T-cell (primary cell): ENCODE measurements around the gene C16orf89. TPM values are rescaled to one million over a fixed set of nuclear protein-coding genes. Genes with fewer than 3 reads are reported as not detected.

Source experiments
- ATAC-seq, 4 experiments: fragments of 200-7000 bp in 3 of 4; fragments of 150-1000 bp in 1 of 4; cut with Tn5 transposase; replicated peaks in 1 of 4; 1 replicate in 3 of 4; 2 replicates in 1 of 4; pipeline ENCODE4 v1.10.0; 2021; ENCODE audit warnings: moderate library complexity in 3 of 4, mild to moderate bottlenecking in 2 of 4, moderate number of reproducible peaks in 1 of 4
- CTCF ChIA-PET, 2 donors: fragments of 300-600 bp; sonication (Branson Sonifier 250); formaldehyde crosslinking; loops; one replicate each; lab custom pipeline; 2022; ENCODE audit warnings: antibody characterized with exemption in 2 of 2; lab: Charles Lee
- POLR2A ChIA-PET, 2 donors: fragments of 300-600 bp; sonication (Branson Sonifier 250); formaldehyde crosslinking; loops; one replicate each; lab custom pipeline; 2022; ENCODE audit warnings: antibody characterized with exemption in 2 of 2; lab: Charles Lee
- DNase-seq, 35 experiments: peaks; one replicate each; pipeline versions ENCODE4 v3.0.0 to v3.0.0-alpha.2; 2013 to 2023
- H3K27ac ChIP-seq: one replicate; pipeline ENCODE4 v1.5.1; 2013; ENCODE audit warnings: low read length
- H3K27me3 ChIP-seq, 2 experiments: replicated peaks in 1 of 2; 1 replicate in 1 of 2; 2 replicates in 1 of 2; pipeline versions ENCODE4 v1.6.1 to v1.7.0; 2013; ENCODE audit warnings: low read length in 1 of 2, mixed read lengths in 1 of 2; ENCODE audit not compliant: control insufficient read depth in 2 of 2, insufficient read depth in 2 of 2; ENCODE audit errors: extremely low read depth in 1 of 2
- H3K36me3 ChIP-seq, 2 donors: 1 replicate in 1 of 2; 2 replicates in 1 of 2; pipeline versions ENCODE4 v1.6.1 to v1.7.0; 2013; ENCODE audit warnings: low read length in 1 of 2; ENCODE audit not compliant: control insufficient read depth in 2 of 2, insufficient read depth in 1 of 2; ENCODE audit errors: extremely low read depth in 1 of 2
- H3K4me1 ChIP-seq, 2 experiments: 1 replicate in 1 of 2; 2 replicates in 1 of 2; pipeline versions ENCODE4 v1.6.1 to v1.7.0; 2013; ENCODE audit warnings: low read length in 2 of 2, mixed read lengths in 1 of 2; ENCODE audit not compliant: insufficient read depth in 2 of 2, control insufficient read depth in 1 of 2; ENCODE audit errors: extremely low read depth in 1 of 2
- H3K4me3 ChIP-seq, 2 donors: 1 replicate in 1 of 2; 2 replicates in 1 of 2; pipeline versions ENCODE4 v1.5.1 to v1.7.0; 2013; ENCODE audit warnings: mild to moderate bottlenecking in 2 of 2, low read length in 1 of 2, moderate library complexity in 1 of 2; ENCODE audit not compliant: control insufficient read depth in 1 of 2; ENCODE audit errors: extremely low read depth in 1 of 2
- H3K9me3 ChIP-seq: 2 replicates; pipeline ENCODE4 v1.7.0; 2013
- H3K27ac Mint-ChIP-seq, 2 donors: one replicate each; pipeline ENCODE4 v1.8.0; 2020 to 2021; ENCODE audit warnings: mild to moderate bottlenecking in 2 of 2, mixed read lengths in 2 of 2
- H3K27me3 Mint-ChIP-seq, 2 donors: one replicate each; pipeline ENCODE4 v1.8.0; 2021 to 2022; ENCODE audit warnings: mixed read lengths in 2 of 2
- H3K36me3 Mint-ChIP-seq: one replicate; pipeline ENCODE4 v1.8.0; 2021; ENCODE audit warnings: mixed read lengths
- H3K4me1 Mint-ChIP-seq, 3 donors: one replicate each; pipeline ENCODE4 v1.8.0; 2020 to 2022; ENCODE audit warnings: mixed read lengths in 3 of 3, mild to moderate bottlenecking in 1 of 3
- H3K4me3 Mint-ChIP-seq, 3 donors: one replicate each; pipeline ENCODE4 v1.8.0; 2020 to 2022; ENCODE audit warnings: mild to moderate bottlenecking in 3 of 3, mixed read lengths in 3 of 3, moderate library complexity in 3 of 3
- H3K9me3 Mint-ChIP-seq, 3 donors: one replicate each; pipeline ENCODE4 v1.8.0; 2020 to 2022; ENCODE audit warnings: mixed read lengths in 3 of 3
- WGBS: methylation state at CpG from one replicate; pipeline ENCODE4 v1.1.5; 2013; ENCODE audit warnings: missing lambda C conversion rate; ENCODE audit not compliant: insufficient coverage; 5-methylcytosine and 5-hydroxymethylcytosine counted together
- total RNA-seq, 35 experiments: library from RNA in 6 of 35; stranded (reverse) in 6 of 35; fragments of 120-200 nt in 1 of 35; gene quantifications; one replicate each; pipeline versions ENCODE4 v1.2.1 to v1.2.4 and lab custom pipeline; 2013 to 2026

The C16orf89 gene
- total RNA-seq, 5 donors from 2014 or later (not counting 1 experiment from before 2014, with no cell fraction given) = 0.62 to 0.79 TPM; not detected in 3

- H3K36me3 ChIP-seq = no peaks in the 10 kb centered on the region
- peaks cover 0 to 41% of the 10 kb centered on the region in 2 experiments for H3K27me3 ChIP-seq
- H3K9me3 ChIP-seq = no peaks in the 10 kb centered on the region
- H3K27me3 Mint-ChIP-seq = peaks cover 3 to 4% of the 10 kb centered on the region in 2 donors
- POLR2A ChIA-PET = no interaction called here
- H3K27ac ChIP-seq = no peak overlapping the region
- no peak overlapping the region for H3K4me3 ChIP-seq
- CTCF ChIA-PET = no interaction called here
- H3K4me1 Mint-ChIP-seq = no peaks in the 10 kb centered on the region
- H3K4me1 ChIP-seq = no peaks in the 10 kb centered on the region
- H3K4me3 Mint-ChIP-seq = no peak overlapping the region
- WGBS = 77% methylated on average over 2 of the region's 4 CpGs
- ATAC-seq = no peak
- no peaks in the 10 kb centered on the region for H3K36me3 Mint-ChIP-seq
- no peak overlapping the region for H3K27ac Mint-ChIP-seq
- no peak for DNase-seq
- H3K9me3 Mint-ChIP-seq = no peaks in the 10 kb centered on the region
These were observed 50.4 kb downstream of the C16orf89 start for GRCh38 chr16:5015351-5015750.

GRCh38 chr16:5012887-5013286, 52.9 kb downstream of the C16orf89 start:
- POLR2A ChIA-PET = no interaction called here
- no peak for DNase-seq
- CTCF ChIA-PET = no interaction called here
- Mint-ChIP-seq H3K36me3 (no peaks in the 10 kb centered on the region), H3K27ac (no peak overlapping the region), H3K9me3 (no peaks in the 10 kb centered on the region), H3K4me1 (no peaks in the 10 kb centered on the region), H3K27me3 (peaks cover 11 to 13% of the 10 kb centered on the region in 2 donors), H3K4me3 (no peak overlapping the region)
- Histone ChIP-seq H3K9me3 (no peaks in the 10 kb centered on the region), H3K36me3 (no peaks in the 10 kb centered on the region), H3K27ac (no peak overlapping the region), H3K27me3 (peaks cover 0 to 46% of the 10 kb centered on the region in 2 experiments), H3K4me3 (no peak overlapping the region), H3K4me1 (no peaks in the 10 kb centered on the region)
- WGBS = 75% methylated on average over 3 of the region's 6 CpGs
- ATAC-seq = no peak

DNA sequence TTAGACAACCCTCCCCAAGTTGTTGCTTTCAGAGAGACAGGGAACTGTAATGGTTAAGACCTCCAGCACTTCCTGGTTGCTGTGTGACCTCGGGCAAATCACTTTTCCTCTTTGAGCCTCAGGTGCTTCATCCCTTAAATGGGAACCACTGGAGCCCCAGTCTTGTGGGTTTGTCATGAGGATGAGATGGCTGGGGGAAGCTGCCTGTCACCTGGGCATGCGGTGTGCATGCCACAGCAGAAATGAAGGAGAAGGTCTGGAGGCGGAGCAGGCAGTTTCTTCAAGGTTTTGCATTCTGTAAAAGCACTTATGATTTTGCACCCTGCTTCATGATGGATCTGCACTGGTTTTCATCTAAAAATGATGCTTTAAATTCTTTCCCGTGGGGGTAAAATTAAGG, 54.1 kb downstream of the C16orf89 start:
- H3K36me3 Mint-ChIP-seq = no peaks in the 10 kb centered on the region
- 61% methylated on average over 4 of the region's 4 CpGs for WGBS
- H3K27me3 ChIP-seq = peaks cover 0 to 46% of the 10 kb centered on the region in 2 experiments
- no peaks in the 10 kb centered on the region for H3K9me3 ChIP-seq
- ChIA-PET CTCF (no interaction called here), POLR2A (no interaction called here)
- H3K27ac ChIP-seq = no peak overlapping the region
- no peak overlapping the region for H3K4me3 Mint-ChIP-seq
- H3K27ac Mint-ChIP-seq = no peak overlapping the region
- ATAC-seq (no peak), DNase-seq (no peak)
- H3K36me3 ChIP-seq = no peaks in the 10 kb centered on the region
- H3K27me3 Mint-ChIP-seq = peaks cover 11 to 13% of the 10 kb centered on the region in 2 donors
- no peak overlapping the region for H3K4me3 ChIP-seq
- H3K4me1 Mint-ChIP-seq = no peaks in the 10 kb centered on the region
- no peaks in the 10 kb centered on the region for H3K4me1 ChIP-seq
- H3K9me3 Mint-ChIP-seq = no peaks in the 10 kb centered on the region

DNA sequence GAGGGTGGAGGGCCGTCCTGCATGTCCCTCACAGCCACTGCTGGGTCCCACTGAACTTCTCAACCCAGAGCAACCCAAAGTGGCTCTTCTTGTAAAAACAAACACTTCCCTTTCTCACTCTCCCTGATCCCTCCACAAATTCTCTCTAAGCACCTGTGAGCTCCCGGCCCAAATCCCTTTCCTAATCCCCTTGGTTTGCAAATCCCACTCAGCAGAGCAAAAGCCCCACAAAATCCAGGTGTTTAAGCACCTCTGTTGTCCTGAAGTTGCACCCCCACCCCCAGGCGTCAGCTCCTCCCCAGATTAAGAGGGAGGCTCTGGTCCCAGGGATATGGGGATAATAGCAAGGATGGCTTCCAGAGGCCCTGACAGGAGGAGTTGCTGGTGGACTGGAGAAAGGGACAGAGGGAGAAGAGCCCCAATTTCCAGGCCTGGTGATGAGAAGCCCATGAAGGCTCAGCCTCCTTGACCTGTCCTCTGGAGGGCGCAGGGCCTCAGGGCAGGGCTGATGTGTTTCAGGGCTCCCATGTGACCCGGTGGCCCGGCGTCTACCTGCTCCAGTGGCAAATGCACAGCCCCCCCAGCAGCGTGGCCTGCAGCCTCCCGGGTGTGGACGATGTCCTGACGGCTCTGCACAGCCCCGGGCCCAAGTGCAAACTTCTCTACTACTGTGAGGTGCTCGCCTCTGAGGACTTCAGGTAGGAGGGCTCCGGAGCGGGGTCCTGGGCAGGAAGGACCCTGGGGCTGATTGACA, 55.0 kb downstream of the C16orf89 start:
- ChIA-PET CTCF (interaction anchor here in 1 of 2 donors (0.6 kb wide), 1 partner anchor 43 kb away, joined by 3 read pairs; no protein-coding TSS in a partner anchor), POLR2A (no interaction called here)
- H3K27ac ChIP-seq = no peak overlapping the region
- Mint-ChIP-seq H3K27ac (no peak overlapping the region), H3K36me3 (no peaks in the 10 kb centered on the region), H3K27me3 (peaks cover 9 to 13% of the 10 kb centered on the region in 2 donors), H3K4me3 (no peak overlapping the region), H3K4me1 (no peaks in the 10 kb centered on the region), H3K9me3 (no peaks in the 10 kb centered on the region)
- no peaks in the 10 kb centered on the region for H3K36me3 ChIP-seq
- ATAC-seq (no peak), DNase-seq (no peak)
- peaks cover 0 to 44% of the 10 kb centered on the region in 2 experiments for H3K27me3 ChIP-seq
- H3K4me1 ChIP-seq = no peaks in the 10 kb centered on the region
- H3K4me3 ChIP-seq = no peak overlapping the region
- H3K9me3 ChIP-seq = no peaks in the 10 kb centered on the region
- 53% methylated on average over 13 of the region's 15 CpGs for WGBS

DNA sequence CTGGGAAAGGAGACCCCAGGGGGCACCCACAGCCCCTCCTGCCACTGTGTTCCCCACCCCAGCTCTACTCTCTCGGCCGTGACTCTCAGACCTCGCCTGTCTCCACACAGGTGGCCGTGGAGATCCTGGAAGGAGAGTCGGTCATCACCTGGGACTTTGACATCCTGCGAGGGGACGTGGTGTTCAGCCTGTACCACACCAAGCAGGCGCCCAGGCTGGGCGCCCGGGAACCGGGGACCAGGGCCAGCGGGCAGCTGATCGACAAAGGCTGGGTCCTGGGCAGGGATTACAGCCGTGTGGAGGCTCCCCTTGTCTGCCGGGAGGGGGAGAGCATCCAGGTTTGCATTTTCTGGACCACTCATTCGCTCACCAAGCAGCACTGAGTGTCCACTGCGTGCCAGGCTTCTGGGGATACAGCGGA, 57.4 kb downstream of the C16orf89 start:
- H3K9me3 ChIP-seq = no peaks in the 10 kb centered on the region
- Mint-ChIP-seq H3K4me1 (no peaks in the 10 kb centered on the region), H3K4me3 (no peak overlapping the region), H3K9me3 (no peaks in the 10 kb centered on the region), H3K27ac (no peak overlapping the region), H3K36me3 (no peaks in the 10 kb centered on the region), H3K27me3 (peaks cover 17% of the 10 kb centered on the region in 2 donors)
- peaks cover 0 to 42% of the 10 kb centered on the region in 2 experiments for H3K27me3 ChIP-seq
- H3K36me3 ChIP-seq = no peaks in the 10 kb centered on the region
- DNase-seq = no peak
- CTCF ChIA-PET = no interaction called here
- H3K4me3 ChIP-seq = no peak overlapping the region
- WGBS = 76% methylated on average over 18 of the region's 18 CpGs
- POLR2A ChIA-PET = no interaction called here
- no peaks in the 10 kb centered on the region for H3K4me1 ChIP-seq
- H3K27ac ChIP-seq = no peak overlapping the region
- no peak for ATAC-seq

GRCh38 chr16:5007256-5007655, 58.5 kb downstream of the C16orf89 start:
- H3K36me3 ChIP-seq = no peaks in the 10 kb centered on the region
- peaks cover 2 to 40% of the 10 kb centered on the region in 2 experiments for H3K27me3 ChIP-seq
- no peaks in the 10 kb centered on the region for H3K36me3 Mint-ChIP-seq
- H3K4me1 Mint-ChIP-seq = no peaks in the 10 kb centered on the region
- no peaks in the 10 kb centered on the region for H3K9me3 ChIP-seq
- H3K27ac Mint-ChIP-seq = no peak overlapping the region
- no peak overlapping the region for H3K4me3 Mint-ChIP-seq
- H3K9me3 Mint-ChIP-seq = no peaks in the 10 kb centered on the region
- no peak overlapping the region for H3K4me3 ChIP-seq
- 78% methylated on average over 2 of the region's 10 CpGs for WGBS
- ChIA-PET CTCF (no interaction called here), POLR2A (no interaction called here)
- ATAC-seq (no peak), DNase-seq (no peak)
- H3K4me1 ChIP-seq = no peaks in the 10 kb centered on the region
- peaks cover 17% of the 10 kb centered on the region in 2 donors for H3K27me3 Mint-ChIP-seq
- no peak overlapping the region for H3K27ac ChIP-seq
